ENCODE results near the gene FSD1L. TPM values are rescaled to one million over a fixed set of nuclear protein-coding genes. Genes with fewer than 3 reads are reported as not detected.

The FSD1L gene
- total RNA-seq, 1 experiment from 2014 or later: 5.5 TPM

DNA sequence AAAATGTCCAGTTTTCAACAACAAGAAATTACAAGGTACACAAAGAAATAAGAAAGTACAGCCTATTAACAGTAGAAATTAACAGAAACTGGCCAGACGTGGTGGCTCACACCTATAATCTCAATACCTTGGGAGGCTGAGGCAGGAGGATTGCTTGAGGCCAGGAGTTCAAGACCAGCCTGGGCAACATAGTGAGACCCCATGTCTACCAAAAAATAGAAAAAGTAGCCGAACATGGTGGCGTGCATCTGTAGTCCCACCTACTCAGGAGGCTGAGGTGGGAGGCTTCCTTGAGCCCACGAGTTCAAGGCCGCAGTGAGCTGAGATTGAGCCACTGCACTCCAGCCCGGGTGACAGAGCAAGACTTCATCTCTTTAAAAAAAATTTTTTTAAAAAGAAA lies 41.5 kb upstream of the FSD1L start:
- H3K79me1 ChIP-seq (ENCODE audit: insufficient read depth, low read depth, low read length, poor library complexity, severe bottlenecking): no peaks in the 10 kb centered on the region
- no peak overlapping the region for H2BK12ac ChIP-seq (ENCODE audit: insufficient read length, low read depth, low read length)
- TF ChIP-seq CTCF (conservative IDR thresholded peaks at IDR 0.05): no peak
- no peak overlapping the region for H2BK15ac ChIP-seq (ENCODE audit: low read depth, low read length)
- no CpG with 5 or more reads among the region's 6 CpGs for WGBS (ENCODE audit: extremely low coverage, insufficient read length, low lambda C conversion rate)
- no peak overlapping the region for H4K8ac ChIP-seq (replicated peaks; ENCODE audit: insufficient read length, low read depth, low read length)
- no peak overlapping the region for H3K14ac ChIP-seq (ENCODE audit: insufficient read depth, low read length)
- H3K9me3 ChIP-seq (ENCODE audit: control insufficient read depth, low read depth, low read length): no peaks in the 10 kb centered on the region
- no peak overlapping the region for H3K18ac ChIP-seq (ENCODE audit: insufficient read length, low read depth, low read length)
- H4K5ac ChIP-seq (ENCODE audit: insufficient read length, low read depth, low read length): no peak overlapping the region
- H3K4me1 ChIP-seq (ENCODE audit: insufficient read depth, low read length): peaks cover 14% of the 10 kb centered on the region
- Mint-ChIP-seq H3K4me1 (peaks cover 38 to 41% of the 10 kb centered on the region in 2 experiments), H3K9me3 (peaks cover 11 to 13% of the 10 kb centered on the region in 2 experiments; a peak in 4 of 5 replicates), H3K27me3 (ENCODE audit: low read depth) (no peaks in the 10 kb centered on the region), H3K27ac (no peak overlapping the region), H3K36me3 (ENCODE audit: insufficient read depth in 1 of 3, low read depth in 3 of 3) (peaks cover 0 to 16% (median 5%) of the 10 kb centered on the region in 3 experiments; a peak in 5 of 7 replicates), H3K4me3 (no peak overlapping the region)
- no peak overlapping the region for H3K23ac ChIP-seq (ENCODE audit: insufficient read length, low read depth, low read length)
- H3K23me2 ChIP-seq (ENCODE audit: insufficient read length, low read depth, low read length, poor library complexity, severe bottlenecking): no peaks in the 10 kb centered on the region
- no peak overlapping the region for H3K4me2 ChIP-seq (ENCODE audit: insufficient read depth, insufficient read length, low read length)
- no peak overlapping the region for H3K27ac ChIP-seq (ENCODE audit: insufficient read length, low read depth, low read length)
- H2AK5ac ChIP-seq (ENCODE audit: insufficient read length, low read length): no peak overlapping the region
- no peak overlapping the region for H2AFZ ChIP-seq (ENCODE audit: low read length)
- H4K91ac ChIP-seq (ENCODE audit: insufficient read length, low read depth, low read length): no peak overlapping the region
- H3K56ac ChIP-seq (ENCODE audit: insufficient read length, low read depth, low read length): no peak overlapping the region
- no peaks in the 10 kb centered on the region for H3K27me3 ChIP-seq (ENCODE audit: insufficient read depth, low read length)
- no peak overlapping the region for H2BK5ac ChIP-seq (ENCODE audit: insufficient read length, low read length)
- H3T11ph ChIP-seq (ENCODE audit: low read length): no peak overlapping the region
- H2BK20ac ChIP-seq (ENCODE audit: low read depth, low read length, poor library complexity, severe bottlenecking): no peak overlapping the region
- no peak overlapping the region for H2BK120ac ChIP-seq (ENCODE audit: low read depth, low read length, poor library complexity, severe bottlenecking)
- no peak overlapping the region for H3K9ac ChIP-seq (ENCODE audit: extremely low read depth, insufficient read length, low read length)
- H4K20me1 ChIP-seq (ENCODE audit: control insufficient read depth, insufficient read depth, insufficient read length): no peaks in the 10 kb centered on the region
- DNase-seq: no peak
- no peaks in the 10 kb centered on the region for H3K79me2 ChIP-seq (ENCODE audit: insufficient read depth, low read length)
- H3K4ac ChIP-seq (ENCODE audit: low read depth, low read length): no peak overlapping the region

Measured in H9 (cell line).